KMS-11 (cell line): ENCODE results near the gene CCN2.

Source experiments
- H2AFZ ChIP-seq: fragments of 200-600 bp; sonication (generic); 2 replicates; pipeline ENCODE4 v1.6.1; 2016; ENCODE audit warnings: antibody characterized with exemption, mixed run types, low read depth
- H3K27ac ChIP-seq: fragments of 200-600 bp; sonication (generic); 2 replicates; pipeline ENCODE4 v1.6.1; 2016; ENCODE audit warnings: mild to moderate bottlenecking, mixed run types
- H3K27me3 ChIP-seq: fragments of 200-600 bp; sonication (generic); 2 replicates; pipeline ENCODE4 v1.6.1; 2017; ENCODE audit warnings: mild to moderate bottlenecking, low read depth, mixed run types, moderate library complexity; ENCODE audit not compliant: insufficient read depth
- H3K36me3 ChIP-seq: fragments of 200-600 bp; sonication (generic); 2 replicates; pipeline ENCODE4 v1.6.1; 2017; ENCODE audit warnings: mild to moderate bottlenecking, mixed run types; ENCODE audit not compliant: insufficient read depth
- H3K4me1 ChIP-seq: fragments of 200-600 bp; sonication (generic); 2 replicates; pipeline ENCODE4 v1.6.1; 2016; ENCODE audit warnings: mild to moderate bottlenecking, low read depth, mixed run types; ENCODE audit not compliant: poor library complexity, severe bottlenecking
- H3K4me2 ChIP-seq: fragments of 200-600 bp; sonication (generic); 2 replicates; pipeline ENCODE4 v1.7.0; 2016; ENCODE audit warnings: mild to moderate bottlenecking, mixed run types
- H3K4me3 ChIP-seq: fragments of 200-600 bp; sonication (generic); IDR thresholded peaks from 2 replicates; pipeline ENCODE4 v1.6.1; 2017; ENCODE audit warnings: low read depth, low read length, mixed read lengths; ENCODE audit not compliant: insufficient read depth
- H3K79me2 ChIP-seq: fragments of 200-600 bp; sonication (generic); 2 replicates; pipeline ENCODE4 v1.6.1; 2016; ENCODE audit warnings: low read depth, mixed run types; ENCODE audit not compliant: insufficient read depth
- H3K9ac ChIP-seq: fragments of 200-600 bp; sonication (generic); 2 replicates; pipeline ENCODE4 v1.6.1; 2016; ENCODE audit warnings: mild to moderate bottlenecking, mixed run types
- H4K20me1 ChIP-seq: fragments of 200-600 bp; sonication (generic); 2 replicates; pipeline ENCODE4 v1.6.1; 2016; ENCODE audit warnings: mild to moderate bottlenecking, mixed run types; ENCODE audit not compliant: insufficient read depth
- CTCF ChIP-seq: fragments of 200-600 bp; sonication (generic); conservative IDR thresholded peaks from 2 replicates; pipeline ENCODE4 v1.6.1; 2017; ENCODE audit warnings: low read depth, mild to moderate bottlenecking, antibody characterized with exemption, low read length, moderate library complexity, mixed read lengths

CCN2 gene

DNA sequence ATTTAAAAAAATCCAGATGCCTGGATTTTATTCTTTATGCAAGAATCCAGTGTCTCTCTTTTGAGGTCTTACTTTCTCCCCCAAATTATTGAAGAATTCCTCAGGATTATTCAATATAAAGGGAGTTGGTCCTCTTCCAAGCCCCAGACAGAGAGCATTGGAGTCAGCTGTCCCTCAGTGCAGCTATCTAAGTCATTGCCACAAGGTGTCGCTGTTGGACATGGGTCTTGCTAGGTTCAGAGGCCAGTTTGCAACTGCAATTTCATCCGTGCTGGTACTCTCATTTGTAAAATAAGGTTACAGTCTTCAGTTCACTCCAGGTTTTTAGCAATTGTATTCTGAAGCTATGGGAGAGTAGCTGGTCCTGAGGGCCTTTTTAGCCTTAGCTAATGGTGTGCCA is 27.8 kb downstream of the CCN2 start:
- Histone ChIP-seq H3K36me3 (no peaks in the 10 kb centered on the region), H3K4me1 (peaks cover under 1% of the 10 kb centered on the region), H4K20me1 (no peaks in the 10 kb centered on the region), H3K27me3 (no peaks in the 10 kb centered on the region), H3K27ac (no peak overlapping the region), H3K4me2 (no peak overlapping the region), H2AFZ (no peak overlapping the region), H3K9ac (no peak overlapping the region), H3K4me3 (no peak overlapping the region), H3K79me2 (no peaks in the 10 kb centered on the region)
- peak; percentile 90 for TF ChIP-seq CTCF

DNA sequence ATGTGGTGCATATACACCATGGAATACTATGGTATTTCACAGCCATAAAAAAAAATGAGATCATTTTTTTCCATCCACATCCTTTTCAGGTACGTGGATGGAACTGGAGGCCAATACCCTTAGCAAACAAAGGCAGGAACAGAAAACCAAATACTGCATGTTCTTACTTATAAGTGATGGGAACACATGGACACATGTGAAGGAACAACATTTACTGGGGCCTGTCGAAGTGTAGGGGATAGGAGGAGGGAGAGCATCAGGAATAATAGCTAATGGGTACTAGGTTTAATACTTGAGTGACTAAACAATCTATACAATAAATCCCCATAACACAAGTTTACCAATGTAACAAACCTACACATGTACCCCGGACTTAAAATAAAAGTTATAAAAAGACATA is 30.5 kb downstream of the CCN2 start:
- Histone ChIP-seq H3K36me3 (no peaks in the 10 kb centered on the region), H4K20me1 (no peaks in the 10 kb centered on the region), H3K4me3 (no peak overlapping the region), H3K4me2 (no peak overlapping the region), H2AFZ (no peak overlapping the region), H3K4me1 (peaks cover 24% of the 10 kb centered on the region), H3K9ac (no peak overlapping the region), H3K27ac (no peak overlapping the region), H3K27me3 (no peaks in the 10 kb centered on the region), H3K79me2 (no peaks in the 10 kb centered on the region)
- TF ChIP-seq CTCF = no peak

GRCh38 chr6:131918650-131919355 is 32.4 kb downstream of the CCN2 start:
- Histone ChIP-seq H3K27ac (no peak overlapping the region), H4K20me1 (no peaks in the 10 kb centered on the region), H2AFZ (no peak overlapping the region), H3K4me2 (no peak overlapping the region), H3K79me2 (no peaks in the 10 kb centered on the region), H3K36me3 (no peaks in the 10 kb centered on the region), H3K4me3 (no peak overlapping the region), H3K27me3 (no peaks in the 10 kb centered on the region), H3K4me1 (peaks cover 24% of the 10 kb centered on the region), H3K9ac (no peak overlapping the region)
- TF ChIP-seq CTCF = no peak

DNA sequence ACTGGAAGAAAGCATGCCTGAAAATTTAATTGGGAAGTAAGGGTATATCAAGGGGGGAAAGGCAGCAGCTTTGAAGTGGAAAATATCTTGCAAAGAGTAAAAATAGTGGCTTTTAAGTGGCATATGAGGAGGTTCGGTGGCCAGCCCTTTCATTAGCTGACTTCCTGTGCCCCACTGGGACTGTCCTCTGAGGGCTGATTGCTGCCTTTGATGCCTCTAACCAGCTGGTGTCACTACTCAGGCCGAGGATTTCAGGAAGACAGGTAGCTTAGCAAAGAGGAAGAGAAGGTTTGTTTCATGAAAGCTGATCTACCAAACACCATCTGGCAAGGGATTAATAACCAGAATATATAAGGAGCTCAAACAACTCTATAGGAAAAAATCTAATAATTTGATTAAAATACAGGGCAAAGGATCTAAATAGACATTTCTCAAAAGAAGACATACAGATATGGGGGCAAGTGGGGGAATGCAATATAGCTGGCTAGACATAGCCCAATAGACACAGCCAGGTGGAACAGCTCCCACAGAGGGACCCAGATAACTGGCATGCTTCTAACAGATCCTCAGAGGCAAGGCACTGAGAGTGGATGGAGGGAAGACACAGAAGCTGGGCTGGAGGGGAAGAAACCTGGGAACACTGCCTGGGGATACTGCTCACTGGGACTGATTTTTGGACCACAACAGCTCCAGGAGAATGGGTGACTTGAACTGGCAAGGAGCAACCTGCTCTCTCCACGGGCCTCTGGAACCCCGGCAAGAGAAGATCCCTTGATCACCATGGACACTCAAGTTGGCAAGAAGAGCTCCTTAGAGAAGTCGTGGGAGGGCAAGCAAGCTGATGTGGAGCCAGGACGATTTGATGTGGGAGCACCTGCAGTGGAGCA is 33.2 kb downstream of the CCN2 start:
- TF ChIP-seq CTCF = no peak
- no peak overlapping the region for H2AFZ ChIP-seq
- no peaks in the 10 kb centered on the region for H4K20me1 ChIP-seq
- no peak overlapping the region for H3K27ac ChIP-seq
- H3K4me2 ChIP-seq = peak overlapping the region; percentile 59
- H3K27me3 ChIP-seq = no peaks in the 10 kb centered on the region
- H3K36me3 ChIP-seq = no peaks in the 10 kb centered on the region
- H3K79me2 ChIP-seq = no peaks in the 10 kb centered on the region
- no peak overlapping the region for H3K4me3 ChIP-seq
- H3K9ac ChIP-seq = no peak overlapping the region
- H3K4me1 ChIP-seq = peaks cover 24% of the 10 kb centered on the region
